GM12878 (cell line): ENCODE data around the gene GALNT15. TPM values are rescaled to one million over a fixed set of nuclear protein-coding genes. Genes with fewer than 3 reads are reported as not detected.

Experiments
- ATAC-seq: fragments of 200-7000 bp; cut with Tn5 transposase; 3 replicates; pipeline ENCODE4 v1.9.1; 2020; ENCODE audit warnings: mild to moderate bottlenecking, moderate library complexity
- BruUV-seq: library from RNA; stranded (reverse); fragments of 400-500 nt; replicated peaks from 2 replicates; lab custom pipeline; 2021; lab: Mats Ljungman, UMichigan
- CTCF ChIA-PET: fragments of 300-600 bp; sonication (Branson Sonifier 250); formaldehyde crosslinking; extraction: SDS; loops from one replicate; lab custom pipeline; 2021; ENCODE audit warnings: inconsistent platforms; lab: Yijun Ruan, JAX
- POLR2A ChIA-PET: fragments of 350-600 bp; formaldehyde crosslinking; extraction: SDS; loops from one replicate; lab custom pipeline; 2021; ENCODE audit warnings: inconsistent platforms; lab: Charles Lee
- RAD21 ChIA-PET: fragments of 300-600 bp; sonication (Branson Sonifier 250); formaldehyde crosslinking; loops from one replicate; lab custom pipeline; 2023; ENCODE audit warnings: antibody characterized with exemption; ENCODE audit not compliant: unreplicated experiment; lab: Charles Lee
- SMC1A ChIA-PET: fragments of 300-600 bp; sonication (Branson Sonifier 250); formaldehyde crosslinking; loops from one replicate; lab custom pipeline; 2023; ENCODE audit not compliant: unreplicated experiment, uncharacterized antibody; lab: Charles Lee
- DNase-seq: peaks from one replicate; pipeline ENCODE4 v3.0.0-alpha.2; 2011; ENCODE audit warnings: low read depth, low spot score
- FAIRE-seq: peaks from 3 replicates; lab custom pipeline; 2011; peaks lifted over from hg19 to GRCh38; lab: Jason Lieb, UNC
- H2AFZ ChIP-seq: 2 replicates; pipeline ENCODE4 v1.6.0; 2011; ENCODE audit warnings: low read depth, low read length, control low read depth; ENCODE audit not compliant: control insufficient read depth
- H3K27ac ChIP-seq: 2 replicates; pipeline ENCODE4 v1.5.1; 2011; ENCODE audit warnings: control low read depth; ENCODE audit not compliant: control insufficient read depth, insufficient read depth
- H3K27me3 ChIP-seq, 2 experiments: replicated peaks in 1 of 2; 2 replicates each; pipeline versions ENCODE4 v1.6.0 to v1.6.1; 2011; ENCODE audit warnings: low read length in 1 of 2; ENCODE audit not compliant: control insufficient read depth in 2 of 2, insufficient read depth in 2 of 2
- H3K36me3 ChIP-seq, 2 experiments: 2 replicates each; pipeline ENCODE4 v1.5.1; 2011; ENCODE audit warnings: low read length in 1 of 2; ENCODE audit not compliant: control insufficient read depth in 2 of 2, insufficient read depth in 2 of 2
- H3K4me1 ChIP-seq: 2 replicates; pipeline ENCODE4 v1.6.1; 2011; ENCODE audit warnings: mild to moderate bottlenecking, low read length, moderate library complexity, mixed read lengths; ENCODE audit not compliant: control insufficient read depth, insufficient read depth
- H3K4me2 ChIP-seq: 2 replicates; pipeline ENCODE4 v1.6.0; 2011; ENCODE audit warnings: control low read depth; ENCODE audit not compliant: control insufficient read depth, insufficient read depth
- H3K4me3 ChIP-seq: fragments of 200-600 bp; sonication (generic); 2 replicates; pipeline ENCODE4 v1.5.1; 2016
- H3K79me2 ChIP-seq: 2 replicates; pipeline ENCODE4 v1.6.0; 2011; ENCODE audit warnings: low read length; ENCODE audit not compliant: control insufficient read depth, insufficient read depth
- H3K9ac ChIP-seq: 2 replicates; pipeline ENCODE4 v1.8.0; 2011; ENCODE audit warnings: low read length, control low read depth, mixed read lengths; ENCODE audit not compliant: control insufficient read depth, insufficient read depth
- H3K9me3 ChIP-seq: replicated peaks from 3 replicates; pipeline ENCODE4 v1.5.1; 2011; ENCODE audit warnings: mild to moderate bottlenecking, low read length; ENCODE audit not compliant: control insufficient read depth, insufficient read depth
- H4K20me1 ChIP-seq: 2 replicates; pipeline ENCODE4 v1.6.0; 2011; ENCODE audit not compliant: control insufficient read depth, insufficient read depth
- BMI1 ChIP-seq: fragments of 450-650 bp; IDR thresholded peaks from 2 replicates; pipeline ENCODE4 v1.6.1; 2016; ENCODE audit warnings: mild to moderate bottlenecking, moderate library complexity, borderline replicate concordance
- CBX3 ChIP-seq: fragments of 200-600 bp; sonication (generic); IDR thresholded peaks from 2 replicates; pipeline ENCODE4 v1.6.1; 2016; ENCODE audit warnings: low read depth, borderline replicate concordance
- CBX5 ChIP-seq: sonication (generic); IDR thresholded peaks from 2 replicates; pipeline ENCODE4 v1.6.1; 2016; ENCODE audit warnings: low read depth, moderate library complexity, mild to moderate bottlenecking, inconsistent platforms
- EED ChIP-seq: sonication (generic); IDR thresholded peaks from 2 replicates; pipeline ENCODE4 v1.6.1; 2016; ENCODE audit warnings: antibody characterized with exemption, low read depth
- MXI1 ChIP-seq: fragments of 150-350 bp; IDR thresholded peaks from 2 replicates; pipeline ENCODE4 v1.6.1; 2011; ENCODE audit warnings: low read depth, mild to moderate bottlenecking, inconsistent platforms, low read length, improper control_type of control experiment
- MYB ChIP-seq: fragments of 150-350 bp; IDR thresholded peaks from 2 replicates; pipeline ENCODE4 v1.6.1; 2014; ENCODE audit warnings: mild to moderate bottlenecking, low read depth, low read length, borderline replicate concordance
- MYC ChIP-seq: IDR thresholded peaks from 2 replicates; pipeline ENCODE4 v1.6.1; 2011; ENCODE audit warnings: mild to moderate bottlenecking, low read length, moderate library complexity, inconsistent platforms; ENCODE audit not compliant: insufficient read depth, insufficient replicate concordance, insufficient read length, severe bottlenecking
- NFYA ChIP-seq: IDR thresholded peaks from 2 replicates; pipeline ENCODE4 v1.6.1; 2011; ENCODE audit warnings: low read depth, mild to moderate bottlenecking, low read length, improper control_type of control experiment, borderline replicate concordance
- NR2C2 ChIP-seq: IDR thresholded peaks from 2 replicates; pipeline ENCODE4 v1.6.1; 2011; ENCODE audit warnings: borderline replicate concordance, low read depth; ENCODE audit not compliant: control insufficient read depth, insufficient read length
- NRF1 ChIP-seq: conservative IDR thresholded peaks from 2 replicates; pipeline ENCODE4 v1.6.1; 2011; ENCODE audit warnings: mild to moderate bottlenecking, low read depth, low read length, improper control_type of control experiment
- PKNOX1 ChIP-seq: fragments of 450-650 bp; IDR thresholded peaks from 2 replicates; pipeline ENCODE4 v1.6.1; 2016; ENCODE audit warnings: mild to moderate bottlenecking
- PML ChIP-seq: IDR thresholded peaks from 2 replicates; pipeline ENCODE4 v1.6.1; 2012; ENCODE audit warnings: low read length, inconsistent platforms
- RAD21 ChIP-seq: IDR thresholded peaks from 2 replicates; pipeline ENCODE4 v1.6.1; 2011; ENCODE audit warnings: mild to moderate bottlenecking, low read depth, low read length, moderate library complexity; ENCODE audit not compliant: insufficient read depth
- RCOR1 ChIP-seq: conservative IDR thresholded peaks from 2 replicates; pipeline ENCODE4 v1.6.1; 2012; ENCODE audit warnings: low read depth, low read length, improper control_type of control experiment
- SMC3 ChIP-seq: IDR thresholded peaks from 2 replicates; pipeline ENCODE4 v1.6.1; 2011; ENCODE audit warnings: low read length, improper control_type of control experiment, borderline replicate concordance
- TBL1XR1 ChIP-seq: IDR thresholded peaks from 2 replicates; pipeline ENCODE4 v1.6.1; 2012; ENCODE audit warnings: low read depth, low read length, improper control_type of control experiment
- ZNF207 ChIP-seq: fragments of 450-650 bp; IDR thresholded peaks from 2 replicates; pipeline ENCODE4 v1.6.1; 2014; ENCODE audit warnings: antibody characterized with exemption, mild to moderate bottlenecking, borderline replicate concordance
- WGBS: methylation state at CpG from one replicate; pipeline ENCODE4 v1.1.6; 2016; ENCODE audit warnings: low lambda C conversion rate; ENCODE audit not compliant: insufficient replicate concordance, insufficient coverage; ENCODE audit errors: missing lambda C conversion rate; 5-methylcytosine and 5-hydroxymethylcytosine counted together
- in situ Hi-C: fragments of 300-500 bp; cut with MboI; formaldehyde crosslinking; loops from 9 replicates; pipeline ENCODE4 v1.14.3; 2018; ENCODE audit warnings: mixed read lengths
- intact Hi-C: fragments of 100-400 bp; cut with micrococcal nuclease; formaldehyde crosslinking; loops from one replicate; pipeline ENCODE4 v1.14.2; 2022; ENCODE audit not compliant: unreplicated experiment
- polyA plus RNA-seq, 11 experiments: library from polyadenylated mRNA; depleted of rRNA in 4 of 11; unstranded in 6 of 11; stranded (reverse) in 5 of 11; fragments of >200 nt; fragmentation: Nextera tagmentation in 4 of 11; fragmentation: Illumina TruSeq in 1 of 11; extraction: Ambion mirVana in 4 of 11; extraction: Trizol in 1 of 11; gene quantifications; 1 replicate in 1 of 11; 2 replicates in 10 of 11; pipeline versions ENCODE4 v1.2.1 to v1.2.3, GENCODE V29; 2011 to 2016; ENCODE audit warnings: inconsistent platforms in 2 of 11, missing spikeins in 2 of 11, low read depth in 1 of 11
- total RNA-seq, 4 experiments: library from RNA; depleted of rRNA in 3 of 4; stranded (reverse); fragments of >200 nt in 3 of 4; fragmentation: Illumina TruSeq in 1 of 4; extraction: Trizol in 1 of 4; gene quantifications; 2 replicates each; pipeline versions ENCODE4 v1.2.1 to v1.2.3, GENCODE V29; 2013 to 2021

GALNT15 gene
- total and polyA plus RNA-seq, 10 of the 15 experiments (the other 5 are each of a cell fraction or from before 2014, with no cell fraction given) = 0.03 to 0.05 TPM; not detected in 8

GRCh38 chr3:16270855-16271254, 96.4 kb downstream of the GALNT15 start:
- ChIA-PET RAD21 (no interaction called here), CTCF (interaction anchor here (1.0 to 9.7 kb wide), 4 partner anchors 10 to 49 kb away, joined by 3 to 93 read pairs (median 5); no protein-coding TSS in a partner anchor), POLR2A (no interaction called here), SMC1A (interaction anchor here (1.0 to 3.7 kb wide), 5 partner anchors 15 to 239 kb away, joined by 3 to 21 read pairs (median 3); no protein-coding TSS in a partner anchor)
- peaks cover 18% of the 10 kb centered on the region for H3K79me2 ChIP-seq
- no peaks in the 10 kb centered on the region for H3K9me3 ChIP-seq
- no TSS peak for BruUV-seq
- in situ Hi-C loops (no loop called here), intact Hi-C loops (no loop called here)
- no peak overlapping the region for H2AFZ ChIP-seq
- H3K27ac ChIP-seq = no peak overlapping the region
- DNase-seq (no peak), ATAC-seq (no peak), FAIRE-seq (no peak)
- WGBS = 87% methylated on average over 10 of the region's 10 CpGs
- H4K20me1 ChIP-seq = no peaks in the 10 kb centered on the region
- H3K9ac ChIP-seq = no peak overlapping the region
- H3K4me1 ChIP-seq = peaks cover 2% of the 10 kb centered on the region; the same call in 1 of the 2 replicates
- no peaks in the 10 kb centered on the region for H3K27me3 ChIP-seq
- H3K36me3 ChIP-seq = peaks cover 2 to 4% of the 10 kb centered on the region in 2 experiments
- no peak overlapping the region for H3K4me2 ChIP-seq
- TF ChIP-seq RCOR1 (no peak), CBX5 (no peak), BMI1 (no peak), ZNF207 (no peak), SMC3 (no peak), MXI1 (no peak), NR2C2 (no peak), TBL1XR1 (no peak), MYC (no peak), PKNOX1 (no peak), CBX3 (no peak), PML (no peak), NRF1 (no peak), RAD21 (no peak), MYB (no peak), NFYA (no peak), EED (no peak)
- H3K4me3 ChIP-seq = no peak overlapping the region
